ENCODE results near the gene ASAP3. TPM values are rescaled to one million over a fixed set of nuclear protein-coding genes. Genes with fewer than 3 reads are reported as not detected.
A peak's percentile ranks its signal among the peaks of the same experiment; 100 is the strongest.

ASAP3 gene
- total RNA-seq, 1 donor from 2014 or later: 65.7 TPM

- H3K27ac Mint-ChIP-seq: peak overlapping the region; percentile 70
- peaks cover 3% of the 10 kb centered on the region for H3K36me3 Mint-ChIP-seq
- TF ChIP-seq CTCF (conservative IDR thresholded peaks at IDR 0.05): peak; percentile 97
- DNase-seq (ENCODE audit: extremely low spot score, unreplicated experiment): peak; percentile 89
- H3K9me3 Mint-ChIP-seq: no peaks in the 10 kb centered on the region
- no peaks in the 10 kb centered on the region for H3K27me3 Mint-ChIP-seq
- H3K4me3 Mint-ChIP-seq: peak overlapping the region; percentile 48
- H3K4me1 Mint-ChIP-seq (ENCODE audit: unreplicated experiment): peaks cover 20% of the 10 kb centered on the region
Measured at GRCh38 chr1:23403735-23404486, 80.1 kb downstream of the ASAP3 start.

GRCh38 chr1:23403355-23403734 is 80.6 kb downstream of the ASAP3 start:
- DNase-seq (ENCODE audit: extremely low spot score, unreplicated experiment): no peak
- peak overlapping the region; percentile 70 for H3K27ac Mint-ChIP-seq
- H3K4me3 Mint-ChIP-seq: peak overlapping the region; percentile 48
- no peaks in the 10 kb centered on the region for H3K27me3 Mint-ChIP-seq
- peaks cover 20% of the 10 kb centered on the region for H3K4me1 Mint-ChIP-seq (ENCODE audit: unreplicated experiment)
- H3K36me3 Mint-ChIP-seq: peaks cover 3% of the 10 kb centered on the region
- no peak for TF ChIP-seq CTCF (conservative IDR thresholded peaks at IDR 0.05)
- H3K9me3 Mint-ChIP-seq: no peaks in the 10 kb centered on the region

- Mint-ChIP-seq H3K9me3 (no peaks in the 10 kb centered on the region), H3K27ac (peak overlapping the region; percentile 70), H3K4me1 (ENCODE audit: unreplicated experiment) (peaks cover 20% of the 10 kb centered on the region), H3K27me3 (no peaks in the 10 kb centered on the region), H3K36me3 (peaks cover 3% of the 10 kb centered on the region), H3K4me3 (no peak overlapping the region)
- TF ChIP-seq CTCF (conservative IDR thresholded peaks at IDR 0.05): no peak
- DNase-seq (ENCODE audit: extremely low spot score, unreplicated experiment): no peak
Measured at GRCh38 chr1:23403038-23403336, 81.0 kb downstream of the ASAP3 start.

- DNase-seq (ENCODE audit: extremely low spot score, unreplicated experiment): no peak
- TF ChIP-seq CTCF (conservative IDR thresholded peaks at IDR 0.05): no peak
- Mint-ChIP-seq H3K4me3 (no peak overlapping the region), H3K27ac (no peak overlapping the region), H3K36me3 (peaks cover 3% of the 10 kb centered on the region), H3K4me1 (ENCODE audit: unreplicated experiment) (peaks cover 20% of the 10 kb centered on the region), H3K27me3 (no peaks in the 10 kb centered on the region), H3K9me3 (no peaks in the 10 kb centered on the region)
Measured at GRCh38 chr1:23402286-23403037, 81.5 kb downstream of the ASAP3 start.

GRCh38 chr1:23401313-23401712 is 82.7 kb downstream of the ASAP3 start:
- DNase-seq (ENCODE audit: extremely low spot score, unreplicated experiment): no peak
- Mint-ChIP-seq H3K36me3 (peaks cover 3% of the 10 kb centered on the region), H3K4me3 (no peak overlapping the region), H3K4me1 (ENCODE audit: unreplicated experiment) (peaks cover 20% of the 10 kb centered on the region), H3K9me3 (no peaks in the 10 kb centered on the region), H3K27ac (no peak overlapping the region), H3K27me3 (no peaks in the 10 kb centered on the region)
- no peak for TF ChIP-seq CTCF (conservative IDR thresholded peaks at IDR 0.05)
